Stimulated activated CD4-positive, alpha-beta T cell treated with anti-CD3 and anti-CD28 coated beads, Interleukin-15, amount 100 ng/mL, for 1 hour (primary cell): Measurements from ENCODE around the gene CUEDC1.
A peak's percentile ranks its signal among the peaks of the same experiment; 100 is the strongest.

Experiments
- DNase-seq, 2 donors: peaks; one replicate each; pipeline ENCODE4 v3.0.0-alpha.2; 2020; ENCODE audit warnings: low read depth in 1 of 2, low spot score in 1 of 2

The CUEDC1 gene

GRCh38 chr17:57839571-57839923, 115.7 kb downstream of the CUEDC1 start:
- DNase-seq: no peak

GRCh38 chr17:57838857-57839570, 116.2 kb downstream of the CUEDC1 start:
- DNase-seq: no peak

GRCh38 chr17:57838453-57838852, 116.8 kb downstream of the CUEDC1 start:
- no peak for DNase-seq

DNA sequence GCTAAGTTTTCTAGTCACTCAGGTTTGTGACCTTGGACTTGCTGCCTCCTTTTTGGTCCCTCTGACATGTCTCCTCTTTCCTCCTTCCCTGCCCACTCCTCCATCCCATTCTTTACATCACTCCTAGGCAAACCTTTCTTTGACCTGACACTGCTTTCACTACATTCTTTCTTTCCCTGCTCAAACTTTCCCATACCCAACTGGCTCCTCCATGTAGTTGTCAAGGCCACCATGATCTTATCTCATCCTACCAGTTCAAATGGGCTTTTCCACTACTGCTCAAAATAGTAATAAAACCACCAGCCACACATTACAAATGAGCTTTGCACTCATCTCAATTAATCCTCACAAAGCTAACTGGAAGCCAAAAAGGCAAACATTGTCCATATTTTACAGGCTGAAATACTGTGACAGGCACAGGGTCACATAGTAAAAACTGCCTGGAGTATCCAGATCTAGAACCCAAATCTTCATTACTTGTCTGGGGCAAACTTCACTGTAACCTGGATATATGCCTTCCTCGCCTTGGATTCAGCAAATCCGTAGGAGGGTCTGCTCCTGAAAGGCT, 119.8 kb downstream of the CUEDC1 start:
- no peak for DNase-seq

GRCh38 chr17:57834146-57834741, 121.0 kb downstream of the CUEDC1 start:
- DNase-seq: no peak

DNA sequence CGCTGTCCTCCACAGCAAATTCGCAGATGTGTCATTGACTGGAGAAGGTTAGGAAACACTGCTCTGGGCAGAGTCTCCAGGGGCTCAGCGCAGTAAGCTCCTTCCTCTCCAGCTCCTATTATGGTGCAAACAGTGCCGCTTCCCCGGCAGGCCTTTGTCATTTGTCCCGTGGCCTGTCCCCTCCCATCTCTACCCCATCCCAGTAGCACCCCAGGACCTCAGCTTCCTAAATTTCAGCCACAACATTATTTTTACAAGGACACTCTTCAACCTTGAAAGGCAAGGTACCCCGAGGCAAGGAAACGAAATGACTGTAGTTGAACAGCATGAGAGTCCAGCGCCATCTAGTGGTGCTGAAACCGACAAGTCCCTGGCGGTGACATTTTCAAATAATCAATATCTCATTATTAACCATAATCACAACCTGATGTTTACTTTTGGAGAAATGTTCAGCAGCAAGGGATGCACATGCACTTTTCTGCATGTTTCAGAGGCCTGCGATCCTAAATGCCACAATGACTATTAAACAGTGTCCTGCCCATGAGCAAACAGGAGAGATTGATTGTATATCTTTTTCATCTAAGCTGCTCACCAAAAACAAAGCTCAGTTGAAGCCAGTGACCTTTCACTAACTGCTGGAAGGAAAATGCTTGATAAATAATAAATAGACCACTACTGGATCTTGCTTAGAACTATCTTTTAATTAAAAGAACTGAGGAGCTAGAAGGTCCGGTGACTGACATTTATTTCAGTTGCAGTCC, 121.9 kb downstream of the CUEDC1 start:
- peak; percentile 20 to 30 for DNase-seq

DNA sequence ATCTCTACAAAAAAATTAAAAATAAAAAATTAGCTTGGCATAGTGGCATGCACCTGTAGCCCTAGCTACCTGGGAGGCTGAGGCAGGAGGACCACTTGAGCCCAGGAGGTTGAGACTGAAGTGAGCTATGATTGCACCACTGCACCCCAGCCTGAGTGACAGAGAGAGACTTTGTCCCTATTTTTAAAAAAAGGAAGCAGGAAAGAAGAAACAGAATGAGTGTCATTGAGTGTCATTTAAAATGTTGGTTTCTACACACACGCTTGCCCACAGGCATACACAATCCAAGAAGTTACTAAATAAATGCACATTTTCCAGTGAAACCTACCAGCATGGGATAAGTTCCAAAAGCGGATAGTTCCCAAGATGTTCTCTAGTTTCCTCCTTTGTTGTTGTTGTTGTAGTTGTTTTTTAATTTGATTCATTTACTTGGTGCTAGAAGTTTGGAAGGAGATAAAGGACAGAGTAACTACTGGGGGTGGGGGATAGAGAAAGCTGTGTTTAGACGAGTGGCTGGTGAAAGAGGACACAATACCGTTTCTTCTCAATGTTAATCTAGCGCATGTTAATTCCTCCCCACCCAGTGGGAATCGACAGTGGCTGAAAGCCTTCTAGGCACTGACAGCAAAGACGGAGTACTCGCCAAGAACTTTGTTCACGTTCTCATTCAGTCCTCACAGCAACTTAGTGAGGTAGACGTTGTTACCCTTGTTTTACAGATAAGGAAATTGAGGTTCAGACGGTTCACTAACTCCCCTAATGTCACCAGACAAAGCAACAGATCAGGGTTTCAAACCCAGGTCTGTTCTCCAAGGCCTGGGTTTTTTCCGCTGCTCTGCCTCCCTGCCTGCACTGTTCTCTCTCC, 122.7 kb downstream of the CUEDC1 start:
- DNase-seq: no peak

GRCh38 chr17:57830880-57831279, 124.3 kb downstream of the CUEDC1 start:
- DNase-seq: no peak

DNA sequence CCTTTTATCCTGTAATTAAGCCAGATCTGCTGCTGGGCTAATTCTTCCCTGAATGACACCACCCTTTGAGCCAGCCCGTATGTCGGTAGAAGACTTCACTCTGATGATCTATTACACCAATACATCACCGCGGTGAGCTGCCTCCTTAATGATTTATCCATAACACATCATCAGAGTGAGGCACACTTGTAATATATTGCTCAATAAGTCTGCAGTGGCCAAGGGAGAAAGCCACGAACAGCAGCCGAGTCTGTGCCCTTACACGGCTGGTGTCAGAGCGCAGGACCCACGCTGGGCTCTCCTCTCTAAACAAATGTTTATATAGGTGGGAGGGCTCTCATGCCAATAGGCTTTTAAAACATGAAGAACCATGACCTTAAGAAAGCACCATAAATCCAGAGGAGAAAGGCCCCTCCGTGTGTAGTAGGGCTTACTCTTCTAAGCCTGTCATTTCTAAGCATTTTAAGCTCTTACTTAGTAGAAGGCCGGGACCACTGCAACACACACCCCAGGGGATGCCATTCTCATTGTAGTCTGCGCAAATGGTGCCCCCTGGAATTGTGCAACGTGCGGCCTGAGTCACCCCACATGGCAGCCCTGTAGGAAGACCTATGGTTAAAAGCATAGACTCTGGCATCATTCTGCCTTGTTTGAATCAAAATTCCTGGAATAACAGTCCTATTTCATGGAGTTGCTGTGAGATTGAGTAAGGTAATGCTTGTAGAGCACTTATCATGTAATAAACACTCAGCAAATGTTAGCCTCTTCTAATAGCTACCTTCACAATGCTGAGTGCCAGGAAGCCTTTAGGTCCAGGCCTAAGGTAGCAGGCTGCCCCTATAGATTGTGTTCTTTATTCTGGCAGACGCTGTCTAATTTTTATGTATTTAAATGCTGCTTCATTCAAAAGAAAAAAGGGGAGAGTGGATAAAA, 131.5 kb downstream of the CUEDC1 start:
- DNase-seq: no peak

- DNase-seq: no peak
These were observed 135.3 kb downstream of the CUEDC1 start for GRCh38 chr17:57819867-57820266.

DNA sequence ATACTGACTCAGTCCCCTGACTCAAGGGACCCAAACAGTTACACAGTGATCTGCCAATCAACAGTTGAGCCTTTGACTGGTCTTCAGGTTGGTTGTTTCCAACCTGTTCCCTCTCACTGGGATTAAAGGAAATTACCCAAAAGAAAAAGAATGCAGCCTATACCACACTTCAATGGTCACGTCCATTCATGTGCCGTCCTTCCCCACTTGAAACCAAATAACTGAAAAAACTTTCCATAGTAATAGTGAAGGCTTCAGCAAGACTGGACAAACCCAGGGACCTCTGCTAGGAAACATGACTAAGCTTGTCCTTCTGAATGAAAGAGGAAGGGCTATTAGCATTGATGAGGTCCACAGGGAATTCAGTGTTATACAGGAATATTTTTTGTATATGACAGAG, 135.9 kb downstream of the CUEDC1 start:
- DNase-seq: no peak

- DNase-seq: no peak
These were observed 137.1 kb downstream of the CUEDC1 start for GRCh38 chr17:57818066-57818465.

DNA sequence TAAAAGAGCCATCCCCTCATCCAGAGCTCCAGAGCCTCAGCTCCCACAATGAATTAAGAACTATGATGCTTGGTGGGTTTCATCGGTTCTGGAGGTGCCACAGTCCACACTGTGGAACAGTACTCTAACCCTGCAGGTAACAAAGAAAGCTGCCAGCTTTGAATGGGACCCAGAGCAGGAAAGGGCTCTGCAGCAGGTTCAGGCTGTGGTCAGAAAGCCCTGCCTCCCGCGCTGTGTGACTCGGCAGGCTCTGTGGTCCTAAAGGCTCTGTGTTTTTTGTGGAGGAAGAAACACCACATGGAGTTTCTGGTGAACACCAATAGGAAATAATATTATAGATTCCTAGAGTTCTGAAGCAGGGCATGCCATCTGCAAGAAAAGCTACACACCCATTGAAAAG, 137.9 kb downstream of the CUEDC1 start:
- DNase-seq: no peak

GRCh38 chr17:57814421-57814820, 140.8 kb downstream of the CUEDC1 start:
- DNase-seq: no peak

DNA sequence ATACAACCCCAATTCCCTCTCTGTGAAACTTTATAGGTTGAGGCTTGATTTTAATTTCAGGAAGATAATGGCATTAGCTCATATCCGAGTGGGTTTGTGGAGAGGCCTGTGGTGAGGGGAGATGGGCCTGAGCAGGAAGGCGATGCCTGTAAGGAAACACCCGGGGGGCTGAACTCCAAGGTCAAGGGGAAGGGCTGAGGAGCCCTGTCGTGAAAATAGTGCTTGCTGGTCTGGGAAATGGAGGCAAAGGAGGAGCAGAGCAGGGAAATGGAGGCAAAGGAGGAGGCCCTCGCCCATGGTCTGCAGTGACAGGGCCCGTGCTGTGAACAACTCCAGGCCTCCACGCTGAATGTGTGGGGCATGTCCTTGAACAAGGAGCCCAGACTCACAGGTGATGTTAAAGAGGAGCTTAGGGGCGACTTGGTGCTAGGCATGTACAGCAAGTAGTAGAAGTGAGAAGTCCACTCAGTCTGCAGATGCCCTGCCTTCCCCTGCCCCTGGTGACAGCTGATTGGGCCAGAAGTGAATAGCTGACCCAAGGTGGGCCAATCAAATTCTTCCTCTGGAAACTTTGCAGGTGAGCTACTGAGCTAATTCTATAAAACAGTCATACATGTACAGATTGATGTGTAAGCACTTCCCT, 143.5 kb downstream of the CUEDC1 start:
- DNase-seq: no peak
